Keratinocyte (primary cell): ENCODE data around the gene KRT3. TPM values are rescaled to one million over a fixed set of nuclear protein-coding genes. Genes with fewer than 3 reads are reported as not detected.

Experiments used
- DNase-seq: peaks from one replicate; pipeline ENCODE4 v3.0.0-alpha.2; 2011; ENCODE audit warnings: low read depth, missing footprints, low spot score
- FAIRE-seq: peaks from 2 replicates; lab custom pipeline; 2011; peaks lifted over from hg19 to GRCh38; lab: Jason Lieb, UNC
- H2AFZ ChIP-seq: 2 replicates; pipeline ENCODE4 v1.6.0; 2012; ENCODE audit warnings: low read length, control low read depth, inconsistent platforms; ENCODE audit not compliant: control insufficient read depth
- H3K27ac ChIP-seq: 2 replicates; pipeline ENCODE4 v1.5.1; 2011; ENCODE audit warnings: low read length; ENCODE audit not compliant: control insufficient read depth, insufficient read depth
- H3K27me3 ChIP-seq: 3 replicates; pipeline ENCODE4 v1.6.0; 2011; ENCODE audit warnings: low read length; ENCODE audit not compliant: control insufficient read depth, insufficient read depth; ENCODE audit errors: extremely low read depth
- H3K36me3 ChIP-seq, 2 experiments: 2 replicates in 1 of 2; 3 replicates in 1 of 2; pipeline ENCODE4 v1.5.1; 2011; ENCODE audit warnings: low read length in 2 of 2, mild to moderate bottlenecking in 1 of 2; ENCODE audit not compliant: control insufficient read depth in 2 of 2, insufficient read depth in 2 of 2; ENCODE audit errors: extremely low read depth in 1 of 2
- H3K4me1 ChIP-seq: 3 replicates; pipeline ENCODE4 v1.5.1; 2011; ENCODE audit warnings: low read length; ENCODE audit not compliant: control insufficient read depth, insufficient read depth; ENCODE audit errors: extremely low read depth
- H3K4me2 ChIP-seq: 3 replicates; pipeline ENCODE4 v1.6.0; 2011; ENCODE audit warnings: low read depth, low read length; ENCODE audit not compliant: control insufficient read depth, insufficient read depth; ENCODE audit errors: extremely low read depth
- H3K4me3 ChIP-seq, 3 experiments: fragments of 200-600 bp in 1 of 3; sonication (generic) in 1 of 3; 2 replicates in 2 of 3; 3 replicates in 1 of 3; pipeline ENCODE4 v1.5.1; 2011 to 2016; ENCODE audit warnings: low read length in 3 of 3, mild to moderate bottlenecking in 3 of 3, control low read depth in 2 of 3, inconsistent platforms in 1 of 3, low read depth in 1 of 3, mixed read lengths in 1 of 3, mixed run types in 1 of 3, moderate library complexity in 1 of 3; ENCODE audit not compliant: control insufficient read depth in 2 of 3, insufficient read depth in 2 of 3; ENCODE audit errors: extremely low read depth in 1 of 3
- H3K79me2 ChIP-seq: 2 replicates; pipeline ENCODE4 v1.6.0; 2012; ENCODE audit warnings: low read length; ENCODE audit not compliant: control insufficient read depth, insufficient read depth
- H3K9ac ChIP-seq: 3 replicates; pipeline ENCODE4 v1.6.0; 2011; ENCODE audit warnings: low read length; ENCODE audit not compliant: control insufficient read depth, insufficient read depth; ENCODE audit errors: extremely low read depth
- H3K9me1 ChIP-seq: 3 replicates; pipeline ENCODE4 v1.6.0; 2011; ENCODE audit warnings: low read length; ENCODE audit not compliant: control insufficient read depth, insufficient read depth; ENCODE audit errors: extremely low read depth
- H3K9me3 ChIP-seq: 2 replicates; pipeline ENCODE4 v1.5.1; 2012; ENCODE audit warnings: low read depth, low read length; ENCODE audit not compliant: control insufficient read depth
- H4K20me1 ChIP-seq: 3 replicates; pipeline ENCODE4 v1.6.0; 2011; ENCODE audit warnings: low read length; ENCODE audit not compliant: control insufficient read depth, insufficient read depth; ENCODE audit errors: extremely low read depth
- CTCF ChIP-seq, 3 experiments: IDR thresholded peaks in 1 of 3; conservative IDR thresholded peaks in 1 of 3; optimal IDR thresholded peaks in 1 of 3; 2 replicates in 2 of 3; 3 replicates in 1 of 3; pipeline versions ENCODE3 to v1.5.1; 2011; ENCODE audit warnings: low read length in 3 of 3, mild to moderate bottlenecking in 3 of 3, moderate library complexity in 2 of 3, control low read depth in 1 of 3, inconsistent platforms in 1 of 3; ENCODE audit not compliant: insufficient read depth in 2 of 3; ENCODE audit errors: extremely low read depth in 1 of 3
- EZH2 ChIP-seq: IDR thresholded peaks from one replicate; pipeline ENCODE4 v1.6.1; 2012; ENCODE audit warnings: inconsistent platforms, mild to moderate bottlenecking, low read length, moderate library complexity
- dilution Hi-C: fragments of 300-500 bp; cut with MboI; formaldehyde crosslinking; loops from one replicate; pipeline ENCODE4 v1.7.0; 2020; ENCODE audit warnings: low sequenced_read_pairs; ENCODE audit not compliant: extremely low pct_ligation_motif_present
- polyA plus RNA-seq, 5 experiments: library from polyadenylated mRNA; depleted of rRNA in 3 of 5; stranded (reverse) in 3 of 5; stranded (forward) in 1 of 5; unstranded in 1 of 5; fragments of >200 nt; gene quantifications; 1 replicate in 1 of 5; 2 replicates in 3 of 5; 3 replicates in 1 of 5; pipeline versions ENCODE4 v1.2.1 to v1.2.3, GENCODE V29; 2011 to 2012; ENCODE audit warnings: missing spikeins in 2 of 5, low read depth in 1 of 5, low replicate concordance in 1 of 5

Gene KRT3
- polyA plus RNA-seq, 1 donor (not counting 4 experiments of a cell fraction or from before 2014, with no cell fraction given), result 0.29 TPM

GRCh38 chr12:52812749-52813148, 16.8 kb upstream of the KRT3 start:
- no peak overlapping the region for H3K4me3 ChIP-seq
- FAIRE-seq, result no peak

GRCh38 chr12:52812073-52812400, 16.1 kb upstream of the KRT3 start:
- no peak overlapping the region for H3K9ac ChIP-seq
- H3K36me3 ChIP-seq, result no peaks in the 10 kb centered on the region
- H3K4me1 ChIP-seq, result no peaks in the 10 kb centered on the region
- H3K4me2 ChIP-seq, result no peak overlapping the region
- H3K79me2 ChIP-seq, result no peaks in the 10 kb centered on the region
- no peaks in the 10 kb centered on the region for H3K9me3 ChIP-seq
- peaks cover 34% of the 10 kb centered on the region for H3K27me3 ChIP-seq
- H3K27ac ChIP-seq, result no peak overlapping the region
- no peaks in the 10 kb centered on the region for H3K9me1 ChIP-seq
- H2AFZ ChIP-seq, result no peak overlapping the region
- DNase-seq (no peak), FAIRE-seq (no peak)
- H4K20me1 ChIP-seq, result no peaks in the 10 kb centered on the region
- H3K4me3 ChIP-seq, result no peak overlapping the region
- dilution Hi-C loops, result no loop called here
- no peak for TF ChIP-seq EZH2
- no peak for TF ChIP-seq CTCF (optimal IDR thresholded peaks at IDR 0.05 in 1 of 3, IDR thresholded peaks at IDR 0.05 in 1 of 3, conservative IDR thresholded peaks at IDR 0.05 in 1 of 3; ENCODE audit: extremely low read depth in 1 of 3, insufficient read depth in 2 of 3, low read length in 3 of 3)

More at GRCh38 chr12:52812749-52813148, 16.8 kb upstream of the KRT3 start:
- no peak overlapping the region for H3K9ac ChIP-seq
- H4K20me1 ChIP-seq, result no peaks in the 10 kb centered on the region
- peaks cover 33% of the 10 kb centered on the region for H3K27me3 ChIP-seq
- DNase-seq, result no peak
- no peak overlapping the region for H2AFZ ChIP-seq
- H3K27ac ChIP-seq, result no peak overlapping the region
- no peaks in the 10 kb centered on the region for H3K9me1 ChIP-seq
- H3K4me2 ChIP-seq, result no peak overlapping the region
- H3K36me3 ChIP-seq, result no peaks in the 10 kb centered on the region
- no peaks in the 10 kb centered on the region for H3K79me2 ChIP-seq
- H3K9me3 ChIP-seq, result no peaks in the 10 kb centered on the region
- TF ChIP-seq EZH2, result no peak
- no peaks in the 10 kb centered on the region for H3K4me1 ChIP-seq
- dilution Hi-C loops, result no loop called here
